Measurements from ENCODE around the gene GREB1L. TPM values are rescaled to one million over a fixed set of nuclear protein-coding genes. Genes with fewer than 3 reads are reported as not detected.

GREB1L gene
- total and polyA plus RNA-seq, 2 of the 13 experiments (the other 11 are each of a cell fraction or from before 2014, with no cell fraction given): 0.17 to 0.66 TPM

DNA sequence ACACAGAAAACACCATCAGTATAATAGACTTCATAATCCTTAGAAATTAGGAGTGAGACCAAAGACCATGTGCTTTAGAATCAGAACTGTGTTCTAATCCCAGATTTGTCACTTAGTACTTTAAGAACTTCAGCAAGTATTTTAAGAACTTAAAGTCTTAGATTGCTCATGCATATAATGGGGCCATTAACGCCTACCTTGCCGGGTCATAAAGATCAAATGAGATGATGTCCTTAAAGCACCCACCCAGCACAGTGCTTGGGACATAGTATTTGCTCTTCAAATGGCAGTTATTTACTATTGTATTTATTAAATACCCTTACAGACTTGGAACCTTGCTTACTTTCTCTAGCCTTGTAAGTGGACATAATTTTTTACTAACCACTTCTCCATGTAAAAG, 156.1 kb downstream of the GREB1L start (continued):
- TF ChIP-seq, protein P1, sequence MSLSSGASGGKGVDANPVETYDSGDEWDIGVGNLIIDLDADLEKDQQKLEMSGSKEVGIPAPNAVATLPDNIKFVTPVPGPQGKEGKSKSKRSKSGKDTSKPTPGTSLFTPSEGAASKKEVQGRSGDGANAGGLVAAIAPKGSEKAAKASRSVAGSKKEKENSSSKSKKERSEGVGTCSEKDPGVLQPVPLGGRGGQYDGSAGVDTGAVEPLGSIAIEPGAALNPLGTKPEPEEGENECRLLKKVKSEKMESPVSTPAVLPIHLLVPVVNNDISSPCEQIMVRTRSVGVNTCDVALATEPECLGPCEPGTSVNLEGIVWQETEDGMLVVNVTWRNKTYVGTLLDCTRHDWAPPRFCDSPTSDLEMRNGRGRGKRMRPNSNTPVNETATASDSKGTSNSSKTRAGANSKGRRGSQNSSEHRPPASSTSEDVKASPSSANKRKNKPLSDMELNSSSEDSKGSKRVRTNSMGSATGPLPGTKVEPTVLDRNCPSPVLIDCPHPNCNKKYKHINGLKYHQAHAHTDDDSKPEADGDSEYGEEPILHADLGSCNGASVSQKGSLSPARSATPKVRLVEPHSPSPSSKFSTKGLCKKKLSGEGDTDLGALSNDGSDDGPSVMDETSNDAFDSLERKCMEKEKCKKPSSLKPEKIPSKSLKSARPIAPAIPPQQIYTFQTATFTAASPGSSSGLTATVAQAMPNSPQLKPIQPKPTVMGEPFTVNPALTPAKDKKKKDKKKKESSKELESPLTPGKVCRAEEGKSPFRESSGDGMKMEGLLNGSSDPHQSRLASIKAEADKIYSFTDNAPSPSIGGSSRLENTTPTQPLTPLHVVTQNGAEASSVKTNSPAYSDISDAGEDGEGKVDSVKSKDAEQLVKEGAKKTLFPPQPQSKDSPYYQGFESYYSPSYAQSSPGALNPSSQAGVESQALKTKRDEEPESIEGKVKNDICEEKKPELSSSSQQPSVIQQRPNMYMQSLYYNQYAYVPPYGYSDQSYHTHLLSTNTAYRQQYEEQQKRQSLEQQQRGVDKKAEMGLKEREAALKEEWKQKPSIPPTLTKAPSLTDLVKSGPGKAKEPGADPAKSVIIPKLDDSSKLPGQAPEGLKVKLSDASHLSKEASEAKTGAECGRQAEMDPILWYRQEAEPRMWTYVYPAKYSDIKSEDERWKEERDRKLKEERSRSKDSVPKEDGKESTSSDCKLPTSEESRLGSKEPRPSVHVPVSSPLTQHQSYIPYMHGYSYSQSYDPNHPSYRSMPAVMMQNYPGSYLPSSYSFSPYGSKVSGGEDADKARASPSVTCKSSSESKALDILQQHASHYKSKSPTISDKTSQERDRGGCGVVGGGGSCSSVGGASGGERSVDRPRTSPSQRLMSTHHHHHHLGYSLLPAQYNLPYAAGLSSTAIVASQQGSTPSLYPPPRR (CRISPR knock-in tag; IDR thresholded peaks at IDR 0.05; ENCODE audit: borderline replicate concordance): no peak
- TF ChIP-seq BRCA1 (CRISPR knock-in tag; IDR thresholded peaks at IDR 0.05) (no peak), RARG (CRISPR knock-in tag; IDR thresholded peaks at IDR 0.05; ENCODE audit: low read depth) (no peak), PLRG1 (conservative IDR thresholded peaks at IDR 0.05) (no peak), ZNF234 (CRISPR knock-in tag; conservative IDR thresholded peaks at IDR 0.05) (no peak)
- TF ChIP-seq, protein P2, sequence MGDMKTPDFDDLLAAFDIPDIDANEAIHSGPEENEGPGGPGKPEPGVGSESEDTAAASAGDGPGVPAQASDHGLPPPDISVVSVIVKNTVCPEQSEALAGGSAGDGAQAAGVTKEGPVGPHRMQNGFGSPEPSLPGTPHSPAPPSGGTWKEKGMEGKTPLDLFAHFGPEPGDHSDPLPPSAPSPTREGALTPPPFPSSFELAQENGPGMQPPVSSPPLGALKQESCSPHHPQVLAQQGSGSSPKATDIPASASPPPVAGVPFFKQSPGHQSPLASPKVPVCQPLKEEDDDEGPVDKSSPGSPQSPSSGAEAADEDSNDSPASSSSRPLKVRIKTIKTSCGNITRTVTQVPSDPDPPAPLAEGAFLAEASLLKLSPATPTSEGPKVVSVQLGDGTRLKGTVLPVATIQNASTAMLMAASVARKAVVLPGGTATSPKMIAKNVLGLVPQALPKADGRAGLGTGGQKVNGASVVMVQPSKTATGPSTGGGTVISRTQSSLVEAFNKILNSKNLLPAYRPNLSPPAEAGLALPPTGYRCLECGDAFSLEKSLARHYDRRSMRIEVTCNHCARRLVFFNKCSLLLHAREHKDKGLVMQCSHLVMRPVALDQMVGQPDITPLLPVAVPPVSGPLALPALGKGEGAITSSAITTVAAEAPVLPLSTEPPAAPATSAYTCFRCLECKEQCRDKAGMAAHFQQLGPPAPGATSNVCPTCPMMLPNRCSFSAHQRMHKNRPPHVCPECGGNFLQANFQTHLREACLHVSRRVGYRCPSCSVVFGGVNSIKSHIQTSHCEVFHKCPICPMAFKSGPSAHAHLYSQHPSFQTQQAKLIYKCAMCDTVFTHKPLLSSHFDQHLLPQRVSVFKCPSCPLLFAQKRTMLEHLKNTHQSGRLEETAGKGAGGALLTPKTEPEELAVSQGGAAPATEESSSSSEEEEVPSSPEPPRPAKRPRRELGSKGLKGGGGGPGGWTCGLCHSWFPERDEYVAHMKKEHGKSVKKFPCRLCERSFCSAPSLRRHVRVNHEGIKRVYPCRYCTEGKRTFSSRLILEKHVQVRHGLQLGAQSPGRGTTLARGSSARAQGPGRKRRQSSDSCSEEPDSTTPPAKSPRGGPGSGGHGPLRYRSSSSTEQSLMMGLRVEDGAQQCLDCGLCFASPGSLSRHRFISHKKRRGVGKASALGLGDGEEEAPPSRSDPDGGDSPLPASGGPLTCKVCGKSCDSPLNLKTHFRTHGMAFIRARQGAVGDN (CRISPR knock-in tag; IDR thresholded peaks at IDR 0.05): no peak
- TF ChIP-seq, protein P3, sequence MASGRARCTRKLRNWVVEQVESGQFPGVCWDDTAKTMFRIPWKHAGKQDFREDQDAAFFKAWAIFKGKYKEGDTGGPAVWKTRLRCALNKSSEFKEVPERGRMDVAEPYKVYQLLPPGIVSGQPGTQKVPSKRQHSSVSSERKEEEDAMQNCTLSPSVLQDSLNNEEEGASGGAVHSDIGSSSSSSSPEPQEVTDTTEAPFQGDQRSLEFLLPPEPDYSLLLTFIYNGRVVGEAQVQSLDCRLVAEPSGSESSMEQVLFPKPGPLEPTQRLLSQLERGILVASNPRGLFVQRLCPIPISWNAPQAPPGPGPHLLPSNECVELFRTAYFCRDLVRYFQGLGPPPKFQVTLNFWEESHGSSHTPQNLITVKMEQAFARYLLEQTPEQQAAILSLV (CRISPR knock-in tag; IDR thresholded peaks at IDR 0.05; ENCODE audit: borderline replicate concordance): no peak

Measured in HepG2 (cell line).